Left ventricle myocardium inferior (tissue), 1 donor: ENCODE results near the gene DCAF10. TPM values are rescaled to one million over a fixed set of nuclear protein-coding genes. Genes with fewer than 3 reads are reported as not detected.

ENCODE experiments used
- DNase-seq: peaks from one replicate; pipeline ENCODE4 v3.0.0-alpha.2; 2020
- H3K27ac ChIP-seq: fragments of 200-600 bp; replicated peaks from 2 replicates; pipeline ENCODE4 v1.8.0; 2021
- H3K27me3 ChIP-seq: fragments of 200-600 bp; 2 replicates; pipeline ENCODE4 v1.8.0; 2021; ENCODE audit warnings: low read depth
- H3K36me3 ChIP-seq: fragments of 200-600 bp; 2 replicates; pipeline ENCODE4 v1.8.0; 2021
- H3K4me1 ChIP-seq: fragments of 200-600 bp; 2 replicates; pipeline ENCODE4 v1.8.0; 2021
- H3K4me3 ChIP-seq: fragments of 200-600 bp; 2 replicates; pipeline ENCODE4 v1.8.0; 2021; ENCODE audit warnings: mild to moderate bottlenecking, moderate library complexity
- H3K9me3 ChIP-seq: fragments of 200-600 bp; replicated peaks from 2 replicates; pipeline ENCODE4 v1.8.0; 2021
- intact Hi-C: fragments of 100-400 bp; cut with micrococcal nuclease; formaldehyde crosslinking; loops from one replicate; pipeline ENCODE4 v1.11.0; 2022
- total RNA-seq: library from RNA; stranded (reverse); fragmentation: NEBNext Ultra II Directional; extraction: Animal tissue kit (Norgen Biotek cat#: 25700); gene quantifications from one replicate; pipeline ENCODE4 v1.2.1, GENCODE V29; 2021
- TF ChIP-seq, protein P1 (sequence below): fragments of 200-600 bp; IDR thresholded peaks from 2 replicates; pipeline ENCODE4 v1.8.0; 2021; ENCODE audit warnings: antibody characterized with exemption, mild to moderate bottlenecking, borderline replicate concordance
- donor health status: DM: no; HTN: yes; CAD: no; lungs with severe emphysema.

The DCAF10 gene
- total RNA-seq, 1 donor from 2014 or later: 20.8 TPM

DNA sequence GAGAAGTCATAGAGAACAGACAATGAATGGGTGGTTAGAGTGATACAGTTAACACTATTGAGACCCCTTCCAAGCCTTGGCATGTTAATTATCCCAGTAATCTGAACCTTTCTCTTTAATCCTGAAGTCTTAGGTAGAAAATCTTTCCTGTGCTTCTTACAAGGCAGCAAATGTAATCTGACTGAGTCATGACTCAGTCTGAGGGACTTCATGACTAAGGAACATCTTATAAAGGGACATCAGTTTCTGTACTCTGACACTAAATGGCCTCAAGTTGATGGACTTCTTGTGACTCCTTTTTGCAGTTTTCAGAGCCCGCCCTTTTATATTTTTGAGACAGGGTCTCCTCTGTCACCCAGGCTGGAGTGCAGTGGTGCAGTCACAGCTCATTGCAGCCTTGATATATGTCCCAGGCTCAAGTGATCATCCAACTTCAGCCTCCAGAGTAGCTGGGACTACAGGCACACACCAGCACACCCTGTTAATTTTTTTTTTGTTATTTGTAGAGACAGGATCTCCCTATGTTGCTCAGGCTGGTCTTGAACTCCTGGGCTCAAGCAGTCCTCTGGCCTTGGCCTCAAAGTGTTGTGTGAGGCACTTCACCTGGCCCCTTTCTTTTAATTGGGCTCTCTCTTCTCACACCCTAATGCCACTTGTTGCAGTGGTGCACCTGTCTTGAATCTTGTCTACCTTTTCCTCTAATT lies 25.2 kb upstream of the DCAF10 start:
- H3K4me1 ChIP-seq: no peaks in the 10 kb centered on the region
- intact Hi-C loops: no loop called here
- DNase-seq: no peak
- H3K36me3 ChIP-seq: peaks cover 75% of the 10 kb centered on the region
- H3K4me3 ChIP-seq: no peak overlapping the region
- TF ChIP-seq, protein P1, sequence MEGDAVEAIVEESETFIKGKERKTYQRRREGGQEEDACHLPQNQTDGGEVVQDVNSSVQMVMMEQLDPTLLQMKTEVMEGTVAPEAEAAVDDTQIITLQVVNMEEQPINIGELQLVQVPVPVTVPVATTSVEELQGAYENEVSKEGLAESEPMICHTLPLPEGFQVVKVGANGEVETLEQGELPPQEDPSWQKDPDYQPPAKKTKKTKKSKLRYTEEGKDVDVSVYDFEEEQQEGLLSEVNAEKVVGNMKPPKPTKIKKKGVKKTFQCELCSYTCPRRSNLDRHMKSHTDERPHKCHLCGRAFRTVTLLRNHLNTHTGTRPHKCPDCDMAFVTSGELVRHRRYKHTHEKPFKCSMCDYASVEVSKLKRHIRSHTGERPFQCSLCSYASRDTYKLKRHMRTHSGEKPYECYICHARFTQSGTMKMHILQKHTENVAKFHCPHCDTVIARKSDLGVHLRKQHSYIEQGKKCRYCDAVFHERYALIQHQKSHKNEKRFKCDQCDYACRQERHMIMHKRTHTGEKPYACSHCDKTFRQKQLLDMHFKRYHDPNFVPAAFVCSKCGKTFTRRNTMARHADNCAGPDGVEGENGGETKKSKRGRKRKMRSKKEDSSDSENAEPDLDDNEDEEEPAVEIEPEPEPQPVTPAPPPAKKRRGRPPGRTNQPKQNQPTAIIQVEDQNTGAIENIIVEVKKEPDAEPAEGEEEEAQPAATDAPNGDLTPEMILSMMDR: no peak
- no peaks in the 10 kb centered on the region for H3K27me3 ChIP-seq
- H3K27ac ChIP-seq: no peak overlapping the region
- H3K9me3 ChIP-seq: no peaks in the 10 kb centered on the region

DNA sequence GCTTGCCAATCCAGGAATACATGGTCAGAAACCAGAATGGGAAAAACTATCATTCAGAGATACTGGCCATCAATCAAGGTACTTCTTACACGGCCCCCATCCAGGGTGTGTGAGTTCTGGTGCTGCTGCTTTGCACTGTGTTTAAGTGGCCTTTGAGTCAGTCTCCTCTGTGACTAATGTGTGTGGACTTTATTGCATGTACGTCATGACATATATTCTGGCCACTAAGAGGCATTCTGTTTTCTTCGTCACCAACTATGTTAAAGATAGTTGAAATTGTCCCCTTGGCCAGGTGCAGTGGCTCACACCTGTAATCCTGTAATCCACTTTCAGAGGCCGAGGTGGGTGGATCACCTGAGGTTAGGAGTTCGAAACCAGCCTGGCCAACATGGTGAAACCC lies 24.3 kb upstream of the DCAF10 start:
- Histone ChIP-seq H3K27me3 (no peaks in the 10 kb centered on the region), H3K27ac (no peak overlapping the region), H3K4me3 (no peak overlapping the region), H3K36me3 (peaks cover 77% of the 10 kb centered on the region), H3K4me1 (no peaks in the 10 kb centered on the region), H3K9me3 (no peaks in the 10 kb centered on the region)
- no peak for DNase-seq
- intact Hi-C loops: no loop called here
- TF ChIP-seq, protein P1: no peak

DNA sequence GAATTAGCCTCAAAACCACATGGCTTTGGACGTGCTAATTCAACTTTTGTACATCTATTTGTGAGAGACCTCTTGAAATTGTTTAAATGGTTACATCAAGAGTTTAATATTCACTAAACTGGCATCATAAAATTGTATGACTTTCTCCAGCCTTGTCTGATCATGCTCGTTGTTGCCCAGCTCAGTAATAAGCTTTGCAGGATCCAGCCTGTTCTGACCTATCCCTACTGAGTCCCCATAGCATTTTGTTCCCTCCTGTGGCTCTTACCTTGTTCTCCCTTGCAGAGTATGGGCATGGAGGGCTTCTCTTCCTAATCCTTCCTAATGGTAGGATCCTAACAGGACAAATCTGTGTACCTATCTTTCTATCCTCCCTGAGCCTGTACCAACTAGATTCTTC lies 22.1 kb upstream of the DCAF10 start:
- H3K27ac ChIP-seq: no peak overlapping the region
- no peaks in the 10 kb centered on the region for H3K27me3 ChIP-seq
- DNase-seq: no peak
- intact Hi-C loops: no loop called here
- peaks cover 85% of the 10 kb centered on the region for H3K36me3 ChIP-seq
- no peak overlapping the region for H3K4me3 ChIP-seq
- no peaks in the 10 kb centered on the region for H3K9me3 ChIP-seq
- peaks cover 11% of the 10 kb centered on the region for H3K4me1 ChIP-seq
- TF ChIP-seq, protein P1: no peak

DNA sequence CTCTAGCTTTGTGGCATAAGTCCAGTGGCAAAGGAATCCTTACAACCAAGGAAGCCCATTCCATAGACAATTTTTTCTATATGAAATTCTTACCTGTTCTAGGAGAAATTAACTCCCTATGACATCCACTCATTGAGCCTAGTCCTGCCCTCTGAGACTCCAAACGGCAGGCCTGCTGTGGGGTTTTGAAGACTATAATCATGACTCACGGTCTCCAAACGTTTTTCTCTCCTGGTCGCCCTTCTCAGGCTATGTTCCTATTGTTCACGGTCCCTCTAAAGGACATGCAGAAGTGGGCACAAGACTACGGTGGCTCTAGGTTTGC lies 16.3 kb upstream of the DCAF10 start:
- intact Hi-C loops: no loop called here
- Histone ChIP-seq H3K27ac (peak overlapping the region; percentile 88), H3K9me3 (no peaks in the 10 kb centered on the region), H3K4me1 (peaks cover 32% of the 10 kb centered on the region), H3K4me3 (peak overlapping the region; percentile 91), H3K27me3 (peaks cover 11% of the 10 kb centered on the region), H3K36me3 (peaks cover 45% of the 10 kb centered on the region)
- DNase-seq: no peak
- TF ChIP-seq, protein P1: no peak

DNA sequence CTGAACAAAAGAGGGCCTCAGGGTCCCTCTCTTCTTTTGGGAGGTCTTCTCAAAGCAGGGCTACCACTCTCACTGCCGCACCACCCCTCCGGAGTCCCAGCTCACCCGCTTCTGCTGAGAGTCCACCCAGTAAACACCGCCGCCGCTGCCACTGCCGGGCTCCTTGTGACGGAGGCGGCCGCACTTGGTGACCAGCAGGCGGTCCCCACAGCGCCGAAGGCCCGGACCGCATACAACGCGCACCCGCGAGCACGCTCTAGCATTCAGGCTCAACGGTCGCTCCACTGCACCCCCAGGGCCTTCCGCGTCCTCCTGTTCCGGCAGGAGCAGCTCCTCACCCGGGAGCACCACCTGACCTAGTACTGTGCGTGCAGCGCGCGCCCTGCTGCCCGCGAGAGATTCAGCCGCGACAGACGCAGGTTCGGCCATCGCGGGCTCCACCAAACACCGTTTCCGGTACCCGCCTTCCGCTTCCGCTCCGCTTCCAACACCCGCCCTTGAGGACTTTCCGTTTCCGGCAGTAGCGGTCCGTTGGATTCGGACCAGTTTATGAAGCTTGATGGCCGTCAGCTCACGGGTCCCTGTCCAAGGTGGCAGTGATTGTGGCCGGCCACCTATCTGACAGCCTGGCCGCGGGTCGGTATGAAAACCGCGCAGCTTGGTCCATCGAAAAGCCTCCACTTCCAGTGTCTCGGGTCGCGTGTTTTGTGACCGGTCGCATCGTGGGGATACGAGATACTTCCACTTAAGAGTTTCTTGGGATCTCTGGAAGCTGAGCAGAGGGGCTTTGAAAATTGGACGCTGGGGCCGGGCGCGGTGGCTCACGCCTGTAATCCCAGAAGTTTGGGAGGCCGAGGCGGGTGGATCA lies 15.7 kb upstream of the DCAF10 start, which contains the start of gene EXOSC3:
Gene EXOSC3 (minus strand): TSS at position 449 of the 868 bp plus-strand sequence. CDS start 20 bp downstream, at position 429.
- Histone ChIP-seq H3K4me1 (peaks cover 32% of the 10 kb centered on the region), H3K27ac (peak within 1 kb of the TSS; percentile 88), H3K4me3 (peak within 1 kb of the TSS; percentile 91), H3K27me3 (peaks cover 11% of the 10 kb centered on the region), H3K36me3 (peaks cover 39% of the 10 kb centered on the region), H3K9me3 (no peaks in the 10 kb centered on the region)
- DNase-seq: peak; percentile 89
- intact Hi-C loops: no loop called here
- TF ChIP-seq, protein P1: peak; percentile 38
